Activated T-cell treated with anti-CD3 and anti-CD28 coated beads for 24 hours (primary cell): Measurements from ENCODE around the gene TRIM6.
A peak's percentile ranks its signal among the peaks of the same experiment; 100 is the strongest.
"Not testable (repeated sequence)": the region's sequence is repeated elsewhere in the genome, so short reads cannot be mapped to it uniquely, and the experiment has no call there.

Experiments
- DNase-seq: peaks from one replicate; pipeline ENCODE4 v3.0.0-alpha.2; 2020; ENCODE audit warnings: low read depth

Gene TRIM6

GRCh38 chr11:5596607-5597201, at the start of gene TRIM6:
TRIM6 (plus strand) TSS chr11:5596637; CDS start chr11:5596898, 261 bp downstream.
- no peak for DNase-seq

- no peak for DNase-seq
Observed at GRCh38 chr11:5547982-5548381, 48.5 kb upstream of the TRIM6 start.

DNA sequence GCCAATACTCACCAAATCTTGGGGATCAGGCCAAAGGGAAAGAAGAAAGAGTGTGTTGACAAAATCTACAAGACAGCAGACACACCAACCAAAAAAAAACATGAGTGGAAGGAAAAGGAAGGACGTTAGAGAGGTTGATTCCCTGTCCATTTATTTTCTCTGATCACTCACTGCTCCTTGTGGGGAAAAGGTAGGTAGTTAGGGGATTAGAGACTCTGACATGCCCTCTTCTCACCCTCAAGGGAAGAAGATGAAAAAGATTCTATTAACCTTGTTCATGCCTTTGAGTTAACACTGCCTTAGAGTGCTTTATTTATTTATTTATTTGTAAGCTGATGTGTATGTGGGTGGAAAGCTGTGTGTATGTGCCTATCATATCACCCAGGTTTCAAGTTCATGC, 48.0 kb upstream of the TRIM6 start, which contains the start of gene OR52H1:
OR52H1 (minus strand) TSS at position 101 of the 400 bp plus-strand sequence. CDS start 3,035 bp downstream, outside the sequence.
- DNase-seq, result no peak

- no peak for DNase-seq
Observed at GRCh38 chr11:5550440-5551095, 45.9 kb upstream of the TRIM6 start.

DNA sequence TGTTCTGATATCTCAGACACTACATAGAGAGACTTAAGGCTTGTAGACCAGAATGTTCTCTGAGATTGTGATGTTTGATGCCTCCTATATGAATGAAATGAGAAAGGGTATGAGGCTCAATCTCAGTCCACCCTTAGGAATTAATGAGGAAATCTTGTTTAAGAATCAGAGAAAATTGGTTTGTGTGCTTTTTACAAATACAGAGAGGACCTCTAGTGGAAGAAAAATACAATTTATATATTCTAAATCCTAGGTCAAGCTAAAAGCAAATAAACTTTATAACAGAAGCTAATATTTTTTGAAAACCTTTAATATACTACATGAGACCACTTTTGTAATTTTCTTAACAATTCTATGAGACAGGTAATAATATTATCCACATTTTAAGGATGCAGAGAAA, 43.1 kb upstream of the TRIM6 start:
- DNase-seq, result no peak

DNA sequence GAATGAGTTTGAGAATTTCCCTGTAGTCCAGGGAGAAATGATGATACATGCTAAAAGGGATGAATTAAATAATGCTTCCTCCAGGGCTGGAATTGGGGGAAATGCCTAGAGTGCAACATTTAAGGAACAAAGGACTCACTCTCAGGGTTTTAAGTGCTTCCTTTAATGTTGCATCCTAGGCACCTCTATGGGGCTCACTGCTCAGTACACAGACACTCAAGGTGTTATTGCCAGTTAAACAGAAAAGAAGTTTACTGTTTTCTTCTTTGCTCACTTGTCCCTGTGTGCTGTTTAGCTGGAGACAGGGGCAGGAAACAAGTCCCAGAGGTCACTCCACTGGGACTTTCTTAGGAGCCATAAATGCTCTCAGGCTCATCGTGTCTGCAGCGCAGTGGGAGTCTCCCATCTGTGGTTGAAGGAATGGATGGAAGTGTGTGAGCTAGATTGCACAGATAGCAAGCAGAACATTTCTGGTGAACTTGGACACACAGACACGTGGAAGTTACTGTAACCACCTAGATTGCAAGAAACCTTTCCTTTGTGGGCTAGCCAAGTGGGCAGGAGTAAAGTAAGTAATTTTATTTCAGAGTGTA, 39.7 kb upstream of the TRIM6 start:
- DNase-seq, result no peak

GRCh38 chr11:5557751-5558150, 38.7 kb upstream of the TRIM6 start:
- no peak for DNase-seq

DNA sequence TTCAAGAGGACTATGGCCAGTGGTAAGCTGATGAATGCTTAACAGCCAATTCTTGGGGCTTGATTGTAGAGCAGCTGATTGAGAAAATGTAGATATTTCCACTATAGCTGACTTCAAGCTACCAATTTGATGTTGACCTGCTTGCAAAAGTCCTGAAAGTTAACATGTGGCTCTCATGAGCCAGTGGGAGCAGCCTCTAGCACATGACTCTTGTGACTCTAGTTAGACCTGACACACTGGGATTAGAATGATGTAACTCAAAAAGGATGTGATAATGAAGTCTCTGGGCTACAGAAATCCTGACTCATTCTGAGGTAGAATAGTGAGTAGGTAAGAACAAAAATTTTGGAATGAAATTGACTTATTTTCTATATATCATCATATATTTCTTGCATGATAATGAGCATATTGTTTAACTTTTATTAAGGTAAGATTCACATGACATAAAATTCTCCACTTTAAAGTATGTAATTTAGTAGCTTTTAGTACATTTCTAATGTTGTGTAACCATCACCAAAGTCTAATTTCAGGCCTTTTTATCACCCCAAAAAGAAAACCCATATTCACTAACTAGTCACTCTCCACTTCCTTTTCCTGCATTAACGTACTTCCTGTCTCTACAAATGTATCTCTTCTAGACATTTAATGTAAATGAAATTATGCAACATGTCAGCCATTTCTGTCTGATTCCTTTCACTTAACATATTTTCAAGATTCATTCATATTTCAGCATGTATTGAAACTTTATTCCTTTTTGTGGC, 32.0 kb upstream of the TRIM6 start:
- DNase-seq, result no peak

GRCh38 chr11:5574654-5575053, 21.8 kb upstream of the TRIM6 start:
- DNase-seq, result no peak

DNA sequence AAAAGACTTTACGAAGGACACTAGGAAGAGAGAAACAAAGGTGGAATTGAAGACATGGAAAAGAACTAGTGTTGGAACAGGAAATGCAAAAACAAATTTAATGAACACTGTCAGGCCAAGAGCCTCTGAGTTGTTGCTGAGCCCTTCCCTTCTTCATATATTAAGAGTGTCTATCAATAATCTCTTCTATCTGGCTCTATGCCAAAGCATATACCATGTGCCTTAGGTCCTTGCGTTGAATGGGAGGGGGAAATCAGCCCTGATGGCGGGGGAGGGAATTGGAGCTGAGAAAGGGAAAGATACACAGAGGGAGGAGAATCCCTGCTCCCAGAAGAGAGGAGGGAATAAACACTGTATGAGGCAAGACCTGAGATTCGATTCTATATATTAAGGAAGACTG, 21.3 kb upstream of the TRIM6 start:
- no peak for DNase-seq

DNA sequence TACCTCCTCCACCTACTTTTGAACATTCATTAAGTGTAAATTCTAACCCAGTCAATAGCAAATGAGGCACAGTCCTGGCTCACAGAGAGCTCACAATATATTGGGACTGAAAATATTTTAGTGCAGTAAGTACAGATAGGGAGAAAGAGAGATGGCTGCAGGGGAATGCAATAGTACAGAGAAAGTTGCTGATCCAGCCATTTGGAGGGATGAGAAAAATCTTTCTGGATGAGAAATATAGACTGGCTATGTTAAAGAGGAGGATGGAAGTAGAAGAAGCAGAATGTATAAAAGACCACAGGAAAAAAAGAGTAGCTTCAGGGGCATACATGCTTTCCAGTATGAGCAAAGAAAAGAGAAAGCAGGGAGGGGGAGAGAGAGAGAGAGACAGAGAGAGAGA, 19.3 kb upstream of the TRIM6 start:
- no peak for DNase-seq

- no peak for DNase-seq
Observed at GRCh38 chr11:5580577-5580976, 15.9 kb upstream of the TRIM6 start, which contains the start of gene OR52B6. OR52B6 (plus strand) TSS chr11:5580877; CDS start chr11:5580877, 0 bp downstream.

- DNase-seq, result no peak
Observed at GRCh38 chr11:5581014-5581413, 15.4 kb upstream of the TRIM6 start.

GRCh38 chr11:5584458-5584857, 12.0 kb upstream of the TRIM6 start:
- DNase-seq, result not testable (repeated sequence)

DNA sequence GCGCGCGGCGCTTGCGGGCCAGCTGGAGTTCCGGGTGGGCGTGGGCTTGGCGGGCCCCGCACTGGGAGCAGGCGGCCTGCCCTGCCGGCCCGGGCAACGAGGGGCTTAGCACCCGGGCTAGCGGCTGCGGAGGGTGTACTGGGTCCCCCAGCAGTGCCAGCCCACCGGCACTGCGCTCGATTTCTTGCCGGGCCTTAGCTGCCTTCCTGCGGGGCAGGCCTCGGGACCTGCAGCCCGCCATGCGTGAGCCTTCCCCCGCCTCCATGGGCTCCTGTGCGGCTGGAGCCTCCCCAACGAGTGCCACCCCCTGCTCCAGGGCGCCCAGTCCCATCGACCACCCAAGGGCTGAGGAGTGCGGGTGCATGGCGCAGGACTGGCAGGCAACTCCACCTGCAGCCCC, 6.5 kb upstream of the TRIM6 start:
- not testable (repeated sequence) for DNase-seq

DNA sequence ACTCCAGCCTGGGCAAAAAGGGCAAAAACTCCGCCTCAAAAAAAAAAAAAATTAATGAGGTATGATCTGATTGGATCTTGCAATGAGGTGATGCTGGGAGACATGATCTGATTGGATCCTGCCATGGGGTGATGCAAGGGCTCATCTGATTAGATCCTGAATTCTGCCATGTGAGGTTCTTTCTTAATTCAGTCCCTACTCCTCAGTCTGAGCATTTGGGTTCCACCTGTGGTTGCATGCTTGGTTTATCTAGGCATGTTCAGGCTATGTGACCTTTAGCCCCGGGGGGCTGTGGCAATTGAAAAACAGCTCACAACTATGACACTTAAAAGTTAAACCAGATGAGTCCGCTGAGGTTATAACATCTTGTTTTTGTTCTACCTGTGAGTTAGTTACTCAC, 4.8 kb upstream of the TRIM6 start:
- DNase-seq, result no peak

DNA sequence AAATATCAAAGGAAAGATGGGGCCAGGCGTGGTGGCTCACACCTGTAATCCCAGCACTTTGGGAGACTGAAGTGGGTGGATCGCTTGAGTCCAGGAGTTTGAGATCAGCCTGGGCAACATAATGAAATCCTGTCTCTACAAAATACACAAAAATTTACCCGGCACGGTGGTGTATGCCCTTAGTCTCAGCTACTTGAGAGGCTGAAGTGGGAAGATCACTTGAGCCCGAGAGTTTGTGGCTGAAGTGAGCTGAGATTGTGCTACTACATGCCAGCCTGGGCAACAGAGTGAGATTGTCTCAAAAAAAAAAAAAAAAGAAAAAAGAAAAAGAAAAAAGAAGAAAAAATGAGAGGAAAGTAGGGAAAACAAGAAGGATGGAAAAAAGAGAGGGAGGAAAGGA, 3.8 kb upstream of the TRIM6 start:
- DNase-seq, result no peak

- DNase-seq, result no peak
Observed at GRCh38 chr11:5593146-5593545, 3.3 kb upstream of the TRIM6 start.

DNA sequence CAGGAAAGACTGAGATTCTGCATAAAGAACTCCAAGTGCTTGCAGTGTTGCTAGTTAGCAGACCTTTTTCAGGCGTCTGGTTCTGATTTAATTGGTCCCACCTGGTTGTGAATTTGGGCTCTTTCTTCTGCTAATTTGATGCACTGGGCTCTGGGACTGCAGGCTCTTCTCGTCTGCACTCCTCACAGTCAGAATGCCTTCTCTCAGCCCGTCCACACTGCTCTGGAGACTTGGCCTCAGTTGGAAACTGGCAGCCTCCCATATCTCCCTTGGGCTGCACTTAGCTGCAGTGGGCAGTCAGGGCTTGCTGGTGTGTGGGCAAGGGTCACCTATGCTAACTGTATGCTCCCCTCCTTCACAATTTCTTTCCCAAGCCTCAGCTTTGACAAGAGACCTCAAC, 1.5 kb downstream of the TRIM6 start:
- DNase-seq, result no peak

GRCh38 chr11:5600374-5600851, 4.0 kb downstream of the TRIM6 start:
- peak; percentile 38 for DNase-seq

- DNase-seq, result not testable (repeated sequence)
Observed at GRCh38 chr11:5602791-5603190, 6.4 kb downstream of the TRIM6 start.

DNA sequence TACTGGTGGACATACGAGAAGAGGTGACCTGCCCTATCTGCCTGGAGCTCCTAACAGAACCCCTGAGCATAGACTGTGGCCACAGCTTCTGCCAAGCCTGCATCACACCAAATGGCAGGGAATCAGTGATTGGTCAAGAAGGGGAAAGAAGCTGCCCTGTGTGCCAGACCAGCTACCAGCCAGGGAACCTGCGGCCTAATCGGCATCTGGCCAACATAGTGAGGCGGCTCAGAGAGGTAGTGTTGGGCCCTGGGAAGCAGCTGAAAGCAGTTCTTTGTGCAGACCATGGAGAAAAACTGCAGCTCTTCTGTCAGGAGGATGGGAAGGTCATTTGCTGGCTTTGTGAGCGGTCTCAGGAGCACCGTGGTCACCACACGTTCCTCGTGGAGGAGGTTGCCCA, 6.9 kb downstream of the TRIM6 start:
- no peak for DNase-seq

- no peak for DNase-seq
Observed at GRCh38 chr11:5604896-5605295, 8.5 kb downstream of the TRIM6 start.
